Measurements from ENCODE around the gene ENHO. TPM values are rescaled to one million over a fixed set of nuclear protein-coding genes. Genes with fewer than 3 reads are reported as not detected.
A peak's percentile ranks its signal among the peaks of the same experiment; 100 is the strongest.

The ENHO gene
- total RNA-seq, 6 experiments from 2014 or later, result 1.5 to 2.7 (median 2.1) TPM

DNA sequence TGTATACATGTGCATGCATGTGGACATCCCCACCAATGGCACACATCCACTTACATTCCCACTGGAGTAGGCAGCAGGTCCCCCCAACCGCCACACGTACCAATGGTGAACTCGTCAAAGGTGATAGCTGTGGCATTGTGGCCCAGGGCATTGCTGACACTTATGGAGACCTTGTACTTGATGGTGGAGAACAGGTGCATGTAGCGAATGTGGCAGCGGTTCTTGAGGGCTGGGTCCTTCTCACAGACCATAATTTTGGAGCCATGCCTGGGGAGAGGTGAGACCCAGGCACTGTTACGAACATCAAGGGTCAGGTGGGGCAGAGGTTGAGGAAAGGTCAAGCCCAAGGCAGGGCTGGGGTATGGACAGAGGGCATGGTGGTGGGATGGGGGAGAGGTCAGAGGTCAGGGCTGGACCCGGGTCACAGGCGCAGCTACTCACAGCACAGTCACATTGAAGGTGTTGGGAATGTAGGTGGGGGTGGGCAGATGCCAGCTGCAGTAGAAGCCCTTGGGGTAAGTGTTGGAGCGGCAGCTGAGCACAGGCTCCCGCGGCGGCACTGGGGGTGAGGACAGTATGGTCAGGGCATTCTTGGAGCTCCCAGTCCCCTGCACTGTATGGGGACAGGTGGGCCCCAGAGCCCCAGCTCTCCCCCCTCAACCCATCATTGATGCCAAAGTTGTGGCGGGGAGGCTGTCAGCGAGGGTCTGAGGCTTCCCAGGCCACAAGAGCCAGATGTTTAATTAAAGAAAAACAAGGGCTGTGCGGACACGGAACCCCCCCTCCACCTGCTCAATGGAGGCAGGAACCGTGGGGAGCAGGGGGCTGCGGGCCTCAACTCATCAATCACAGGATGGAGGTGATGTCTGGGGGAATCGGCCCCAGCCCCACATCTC is 34.9 kb upstream of the ENHO start:
- intact Hi-C loops (cut with DNase I), result no loop called here
- ATAC-seq (no peak), DNase-seq (peak in 1 of 3 donors; percentile 50)
- H3K4me1 ChIP-seq, result peaks cover 0 to 15% (median 6%) of the 10 kb centered on the region in 4 donors
- no peaks in the 10 kb centered on the region for H3K36me3 ChIP-seq
- no peaks in the 10 kb centered on the region for H3K9me3 ChIP-seq
- H3K4me3 ChIP-seq, result no peak overlapping the region
- WGBS (ENCODE audit: insufficient coverage, low coverage, low lambda C conversion rate, missing lambda C conversion rate), result 78% methylated on average over 9 of the region's 19 CpGs
- no peak for TF ChIP-seq POLR2A (IDR thresholded peaks at IDR 0.05)
- TF ChIP-seq, protein P1, sequence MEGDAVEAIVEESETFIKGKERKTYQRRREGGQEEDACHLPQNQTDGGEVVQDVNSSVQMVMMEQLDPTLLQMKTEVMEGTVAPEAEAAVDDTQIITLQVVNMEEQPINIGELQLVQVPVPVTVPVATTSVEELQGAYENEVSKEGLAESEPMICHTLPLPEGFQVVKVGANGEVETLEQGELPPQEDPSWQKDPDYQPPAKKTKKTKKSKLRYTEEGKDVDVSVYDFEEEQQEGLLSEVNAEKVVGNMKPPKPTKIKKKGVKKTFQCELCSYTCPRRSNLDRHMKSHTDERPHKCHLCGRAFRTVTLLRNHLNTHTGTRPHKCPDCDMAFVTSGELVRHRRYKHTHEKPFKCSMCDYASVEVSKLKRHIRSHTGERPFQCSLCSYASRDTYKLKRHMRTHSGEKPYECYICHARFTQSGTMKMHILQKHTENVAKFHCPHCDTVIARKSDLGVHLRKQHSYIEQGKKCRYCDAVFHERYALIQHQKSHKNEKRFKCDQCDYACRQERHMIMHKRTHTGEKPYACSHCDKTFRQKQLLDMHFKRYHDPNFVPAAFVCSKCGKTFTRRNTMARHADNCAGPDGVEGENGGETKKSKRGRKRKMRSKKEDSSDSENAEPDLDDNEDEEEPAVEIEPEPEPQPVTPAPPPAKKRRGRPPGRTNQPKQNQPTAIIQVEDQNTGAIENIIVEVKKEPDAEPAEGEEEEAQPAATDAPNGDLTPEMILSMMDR (IDR thresholded peaks at IDR 0.05), result no peak
- H3K27me3 ChIP-seq, result no peaks in the 10 kb centered on the region
- H3K27ac ChIP-seq, result no peak overlapping the region

DNA sequence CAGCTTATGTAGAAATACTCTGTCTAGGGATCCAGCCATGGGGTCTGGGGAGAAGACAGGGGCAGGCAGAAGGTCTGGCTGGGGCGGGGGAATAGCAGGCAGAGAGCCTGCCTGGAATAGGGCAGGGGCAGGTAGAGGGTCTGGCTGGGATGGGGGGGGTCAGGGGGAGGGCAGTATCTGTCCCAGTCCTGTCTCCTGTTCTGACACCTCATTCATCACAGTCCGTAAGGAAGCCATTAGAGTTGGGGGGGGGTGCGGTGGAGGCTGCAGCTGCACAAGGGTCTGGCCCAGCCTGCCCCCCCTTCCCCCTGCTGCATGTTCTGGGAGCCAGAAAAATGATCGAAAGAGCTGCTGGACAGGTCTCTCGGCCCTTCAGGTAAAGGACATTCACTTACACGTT is 34.2 kb upstream of the ENHO start:
- Histone ChIP-seq H3K27me3 (no peaks in the 10 kb centered on the region), H3K27ac (no peak overlapping the region), H3K36me3 (no peaks in the 10 kb centered on the region), H3K4me1 (peaks cover 0 to 15% (median 6%) of the 10 kb centered on the region in 4 donors), H3K9me3 (no peaks in the 10 kb centered on the region), H3K4me3 (no peak overlapping the region)
- TF ChIP-seq, protein P1 (IDR thresholded peaks at IDR 0.05), result no peak
- TF ChIP-seq POLR2A (IDR thresholded peaks at IDR 0.05), result no peak
- no peak for ATAC-seq
- DNase-seq, result peak in 1 of 3 donors; percentile 14
- 100% methylated on average over 1 of the region's 6 CpGs for WGBS (ENCODE audit: insufficient coverage, low coverage, low lambda C conversion rate, missing lambda C conversion rate)
- intact Hi-C loops (cut with DNase I), result no loop called here

DNA sequence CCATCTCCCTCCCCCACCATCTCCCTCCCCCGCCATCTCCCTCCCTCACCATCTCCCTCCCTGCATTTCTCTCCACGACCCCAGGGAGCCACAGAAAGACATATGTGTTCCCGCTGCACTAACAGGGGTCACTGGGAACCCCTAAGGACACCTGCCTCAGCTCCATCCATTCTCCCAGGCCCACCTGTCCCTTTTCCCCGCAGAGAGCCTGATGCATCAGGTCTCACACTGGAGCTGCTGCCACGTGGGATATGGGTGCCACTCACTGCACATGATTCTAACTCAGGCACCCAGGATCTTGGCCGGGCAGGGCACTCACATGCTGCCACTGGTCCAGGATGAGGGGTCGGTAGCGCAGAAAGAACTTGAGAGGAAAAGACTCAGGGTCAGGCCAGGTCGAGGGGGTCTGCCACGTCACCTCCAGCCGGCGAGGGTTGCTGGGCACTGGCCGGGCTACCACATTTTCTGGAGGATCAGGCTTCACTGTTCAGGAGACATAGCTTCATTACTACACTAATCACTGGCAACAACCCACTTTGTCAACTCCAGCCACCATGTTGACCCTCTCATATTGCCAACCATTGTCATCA is 33.2 kb upstream of the ENHO start:
- DNase-seq, result peak in 1 of 3 donors; percentile 29
- H3K4me3 ChIP-seq, result no peak overlapping the region
- no peak for ATAC-seq
- 72% methylated on average over 5 of the region's 13 CpGs for WGBS (ENCODE audit: insufficient coverage, low coverage, low lambda C conversion rate, missing lambda C conversion rate)
- TF ChIP-seq, protein P1 (IDR thresholded peaks at IDR 0.05), result no peak
- TF ChIP-seq POLR2A (IDR thresholded peaks at IDR 0.05), result no peak
- H3K27me3 ChIP-seq, result no peaks in the 10 kb centered on the region
- H3K36me3 ChIP-seq, result no peaks in the 10 kb centered on the region
- intact Hi-C loops (cut with DNase I), result no loop called here
- H3K4me1 ChIP-seq, result peaks cover 0 to 15% (median 6%) of the 10 kb centered on the region in 4 donors
- no peaks in the 10 kb centered on the region for H3K9me3 ChIP-seq
- no peak overlapping the region for H3K27ac ChIP-seq

DNA sequence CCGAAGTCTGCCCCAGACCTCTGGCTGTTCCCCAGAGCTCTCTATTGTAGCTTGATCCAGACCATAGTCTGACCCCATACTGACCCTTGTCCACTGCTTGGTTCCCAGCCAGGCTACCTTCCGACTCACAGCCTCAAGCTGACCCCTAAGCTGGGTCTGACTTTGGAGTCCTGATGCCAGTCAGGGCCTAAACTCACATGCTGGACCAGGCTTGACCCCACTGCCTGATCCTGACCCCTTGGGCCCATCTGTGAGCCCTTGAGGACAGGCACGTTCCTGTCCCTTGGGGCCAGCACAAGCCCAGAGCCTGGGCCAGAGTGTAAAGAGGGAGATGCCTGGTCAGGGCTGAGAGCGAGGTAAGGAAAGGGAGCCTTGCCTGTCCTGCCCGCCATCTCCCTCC is 32.7 kb upstream of the ENHO start:
- no peaks in the 10 kb centered on the region for H3K9me3 ChIP-seq
- no peak overlapping the region for H3K4me3 ChIP-seq
- DNase-seq (peak in 2 of 3 donors; percentile 49 to 66), ATAC-seq (peak; percentile 15 to 74 (median 57))
- H3K36me3 ChIP-seq, result no peaks in the 10 kb centered on the region
- H3K27me3 ChIP-seq, result no peaks in the 10 kb centered on the region
- TF ChIP-seq, protein P1 (IDR thresholded peaks at IDR 0.05), result no peak
- TF ChIP-seq POLR2A (IDR thresholded peaks at IDR 0.05), result no peak
- 20% methylated on average over 1 of the region's 5 CpGs for WGBS (ENCODE audit: insufficient coverage, low coverage, low lambda C conversion rate, missing lambda C conversion rate)
- no peak overlapping the region for H3K27ac ChIP-seq
- intact Hi-C loops (cut with DNase I), result no loop called here
- H3K4me1 ChIP-seq, result peaks cover 0 to 13% (median 6%) of the 10 kb centered on the region in 4 donors
